ENCODE results near the gene MCF2L2. TPM values are rescaled to one million over a fixed set of nuclear protein-coding genes. Genes with fewer than 3 reads are reported as not detected.
A peak's percentile ranks its signal among the peaks of the same experiment; 100 is the strongest.

Gene MCF2L2
- polyA plus RNA-seq, 1 experiment, result not detected

- DNase-seq (ENCODE audit: low read depth, low spot score), result peak; percentile 49
- H3K27me3 ChIP-seq (ENCODE audit: control insufficient read depth, insufficient read depth, low read length), result peaks cover 22% of the 10 kb centered on the region
- CTCF ChIA-PET, result interaction anchor here (0.6 to 9.6 kb wide), 22 partner anchors 11 to 476 kb away, joined by 3 to 432 read pairs (median 4); no protein-coding TSS in a partner anchor
- TF ChIP-seq CTCF (IDR thresholded peaks at IDR 0.05; ENCODE audit: low read depth, low read length), result peak; percentile 75
- no peaks in the 10 kb centered on the region for H3K9me3 ChIP-seq (ENCODE audit: control insufficient read depth, insufficient read depth, low read length)
- POLR2A ChIA-PET, result no interaction called here
- H3K27ac ChIP-seq (ENCODE audit: low read depth, low read length), result no peak overlapping the region
- no peak overlapping the region for H3K4me3 ChIP-seq (ENCODE audit: low read depth, low read length)
These were observed 42.5 kb downstream of the MCF2L2 start for GRCh38 chr3:183385698-183386613.

GRCh38 chr3:183381673-183382072 is 46.7 kb downstream of the MCF2L2 start:
- ChIA-PET POLR2A (interaction anchor here (1.0 kb wide), 1 partner anchor 197 kb away, joined by 4 read pairs; no protein-coding TSS in a partner anchor), CTCF (interaction anchor here (0.5 to 9.6 kb wide), 17 partner anchors 9 to 258 kb away, joined by 3 to 432 read pairs (median 4); no protein-coding TSS in a partner anchor)
- DNase-seq (ENCODE audit: low read depth, low spot score), result no peak
- no peak for TF ChIP-seq CTCF (IDR thresholded peaks at IDR 0.05; ENCODE audit: low read depth, low read length)
- Histone ChIP-seq H3K27ac (ENCODE audit: low read depth, low read length) (no peak overlapping the region), H3K4me3 (ENCODE audit: low read depth, low read length) (no peak overlapping the region), H3K27me3 (ENCODE audit: control insufficient read depth, insufficient read depth, low read length) (peaks cover 8% of the 10 kb centered on the region), H3K9me3 (ENCODE audit: control insufficient read depth, insufficient read depth, low read length) (no peaks in the 10 kb centered on the region)

- CTCF ChIA-PET, result interaction anchor here (0.6 to 9.6 kb wide), 9 partner anchors 8 to 257 kb away, joined by 3 to 432 read pairs (median 4); no protein-coding TSS in a partner anchor
- Histone ChIP-seq H3K27ac (ENCODE audit: low read depth, low read length) (no peak overlapping the region), H3K4me3 (ENCODE audit: low read depth, low read length) (no peak overlapping the region), H3K9me3 (ENCODE audit: control insufficient read depth, insufficient read depth, low read length) (no peaks in the 10 kb centered on the region), H3K27me3 (ENCODE audit: control insufficient read depth, insufficient read depth, low read length) (peaks cover 8% of the 10 kb centered on the region)
- POLR2A ChIA-PET, result no interaction called here
- DNase-seq (ENCODE audit: low read depth, low spot score), result peak; percentile 3
- no peak for TF ChIP-seq CTCF (IDR thresholded peaks at IDR 0.05; ENCODE audit: low read depth, low read length)
These were observed 47.2 kb downstream of the MCF2L2 start for GRCh38 chr3:183381179-183381578.

GRCh38 chr3:183378951-183379350 is 49.5 kb downstream of the MCF2L2 start:
- CTCF ChIA-PET, result interaction anchor here (1.4 to 9.6 kb wide), 2 partner anchors 194 to 256 kb away, joined by 3 to 432 read pairs; no protein-coding TSS in a partner anchor
- DNase-seq (ENCODE audit: low read depth, low spot score), result no peak
- TF ChIP-seq CTCF (IDR thresholded peaks at IDR 0.05; ENCODE audit: low read depth, low read length), result no peak
- Histone ChIP-seq H3K27me3 (ENCODE audit: control insufficient read depth, insufficient read depth, low read length) (peaks cover 2% of the 10 kb centered on the region), H3K4me3 (ENCODE audit: low read depth, low read length) (no peak overlapping the region), H3K27ac (ENCODE audit: low read depth, low read length) (no peak overlapping the region), H3K9me3 (ENCODE audit: control insufficient read depth, insufficient read depth, low read length) (no peaks in the 10 kb centered on the region)
- POLR2A ChIA-PET, result no interaction called here

GRCh38 chr3:183378545-183378944 is 49.9 kb downstream of the MCF2L2 start:
- no peak for DNase-seq (ENCODE audit: low read depth, low spot score)
- POLR2A ChIA-PET, result no interaction called here
- Histone ChIP-seq H3K27ac (ENCODE audit: low read depth, low read length) (no peak overlapping the region), H3K9me3 (ENCODE audit: control insufficient read depth, insufficient read depth, low read length) (no peaks in the 10 kb centered on the region), H3K4me3 (ENCODE audit: low read depth, low read length) (no peak overlapping the region), H3K27me3 (ENCODE audit: control insufficient read depth, insufficient read depth, low read length) (no peaks in the 10 kb centered on the region)
- CTCF ChIA-PET, result interaction anchor here (1.4 to 9.6 kb wide), 2 partner anchors 193 to 256 kb away, joined by 3 to 432 read pairs; no protein-coding TSS in a partner anchor
- TF ChIP-seq CTCF (IDR thresholded peaks at IDR 0.05; ENCODE audit: low read depth, low read length), result no peak

Measured in AG04450 (cell line).